Measurements from ENCODE around the gene SZRD1.

Gene SZRD1

GRCh38 chr1:16445052-16445451, 78.0 kb downstream of the SZRD1 start:
- H3K4me3 ChIP-seq (ENCODE audit: low read depth, low read length), result no peak overlapping the region
- no peak for TF ChIP-seq CTCF (IDR thresholded peaks at IDR 0.05; ENCODE audit: borderline replicate concordance, insufficient read depth, low read depth, low read length)

- H3K4me3 ChIP-seq (ENCODE audit: low read depth, low read length), result no peak overlapping the region
- TF ChIP-seq CTCF (IDR thresholded peaks at IDR 0.05; ENCODE audit: borderline replicate concordance, insufficient read depth, low read depth, low read length), result no peak
These were observed 79.1 kb downstream of the SZRD1 start for GRCh38 chr1:16446116-16446515.

- no peak overlapping the region for H3K4me3 ChIP-seq (ENCODE audit: low read depth, low read length)
- no peak for TF ChIP-seq CTCF (IDR thresholded peaks at IDR 0.05; ENCODE audit: borderline replicate concordance, insufficient read depth, low read depth, low read length)
These were observed 80.6 kb downstream of the SZRD1 start for GRCh38 chr1:16447641-16448040.

Measured in GM12875 (cell line).